HG03025 (cell line): ENCODE data around the gene BMPR1A.

Source experiments
- ATAC-seq: cut with Tn5 transposase; IDR thresholded peaks from one replicate; pipeline ENCODE4 v1.9.1; 2021; ENCODE audit warnings: mild to moderate bottlenecking, moderate library complexity; ENCODE audit not compliant: unreplicated experiment, low FRiP score

The BMPR1A gene

GRCh38 chr10:86756511-86757112 lies at the start of gene BMPR1A:
Gene BMPR1A, plus strand, starts transcription at chr10:86756619. Its CDS starts 119,400 bp downstream, at chr10:86876019.
- ATAC-seq: peak; percentile 24

DNA sequence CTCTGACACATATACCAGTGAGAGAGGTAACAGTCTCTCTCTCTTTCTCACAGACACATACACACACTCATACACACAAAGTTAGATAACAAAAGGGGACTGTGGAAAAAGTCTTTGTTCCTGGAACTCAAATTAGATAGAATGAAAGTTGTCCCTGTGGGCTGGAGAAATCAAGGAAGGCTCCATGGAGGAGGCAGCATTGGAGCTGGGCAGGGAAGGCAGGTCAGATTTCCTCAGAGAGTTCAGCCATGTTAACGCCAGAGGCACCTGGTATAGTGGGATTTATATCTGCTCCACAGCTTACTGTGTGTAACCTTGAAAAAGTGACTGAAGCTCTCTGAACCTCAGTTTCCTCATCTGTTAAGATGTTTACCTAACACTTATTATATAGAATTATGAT lies 49.4 kb upstream of the BMPR1A start:
- ATAC-seq: no peak

DNA sequence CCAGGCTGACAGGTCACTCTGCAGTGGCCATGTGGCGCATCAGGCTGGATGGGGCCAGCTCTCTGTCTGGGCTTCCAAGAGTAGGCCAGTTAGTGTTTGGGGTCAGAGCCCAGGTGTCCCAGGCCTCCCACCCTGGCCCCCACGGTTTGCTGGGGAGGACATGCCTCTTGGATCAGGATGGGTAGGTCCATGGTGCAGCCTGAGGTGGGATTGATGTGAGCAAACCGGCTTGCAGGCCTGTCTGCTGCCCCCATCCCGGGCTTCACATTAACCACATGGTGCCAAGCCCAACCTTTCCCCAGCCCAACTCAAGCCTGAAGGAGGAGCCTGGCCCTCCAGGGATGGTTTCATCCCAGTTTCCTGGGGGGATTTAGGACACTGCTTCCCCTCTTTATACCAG lies 48.9 kb upstream of the BMPR1A start:
- no peak for ATAC-seq

- no peak for ATAC-seq
Observed at GRCh38 chr10:86708068-86708782, 48.2 kb upstream of the BMPR1A start.

DNA sequence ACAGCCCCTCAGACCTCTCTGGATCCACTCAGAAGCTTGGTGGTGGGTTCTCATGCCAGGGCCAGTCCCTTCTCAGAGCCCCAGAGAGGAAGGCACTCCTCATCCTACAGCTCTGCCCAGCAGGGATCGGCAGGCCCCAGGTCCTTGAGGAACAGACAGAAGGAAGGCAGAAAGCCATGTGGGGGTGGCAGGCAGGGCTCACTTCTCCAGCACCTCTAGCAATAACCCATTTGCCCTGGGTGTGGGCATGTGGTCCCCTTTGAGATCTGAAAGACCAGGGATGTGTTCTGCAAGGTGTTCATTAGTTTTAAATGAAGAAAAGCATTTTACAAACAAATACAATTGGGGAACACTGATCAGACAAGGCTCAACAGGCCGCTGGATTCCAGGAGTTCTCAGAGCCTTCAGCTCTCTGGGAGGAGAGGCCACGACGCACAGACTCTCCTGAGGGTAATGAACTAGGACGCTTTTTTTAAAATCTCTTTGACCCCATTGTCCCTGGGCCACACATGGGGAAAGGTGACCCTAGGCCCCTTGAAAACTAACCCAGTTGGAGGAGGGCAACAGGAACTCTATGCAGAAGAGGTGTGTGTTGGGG lies 47.5 kb upstream of the BMPR1A start:
- ATAC-seq: no peak

- ATAC-seq: no peak
Observed at GRCh38 chr10:86709396-86710185, 46.8 kb upstream of the BMPR1A start.

DNA sequence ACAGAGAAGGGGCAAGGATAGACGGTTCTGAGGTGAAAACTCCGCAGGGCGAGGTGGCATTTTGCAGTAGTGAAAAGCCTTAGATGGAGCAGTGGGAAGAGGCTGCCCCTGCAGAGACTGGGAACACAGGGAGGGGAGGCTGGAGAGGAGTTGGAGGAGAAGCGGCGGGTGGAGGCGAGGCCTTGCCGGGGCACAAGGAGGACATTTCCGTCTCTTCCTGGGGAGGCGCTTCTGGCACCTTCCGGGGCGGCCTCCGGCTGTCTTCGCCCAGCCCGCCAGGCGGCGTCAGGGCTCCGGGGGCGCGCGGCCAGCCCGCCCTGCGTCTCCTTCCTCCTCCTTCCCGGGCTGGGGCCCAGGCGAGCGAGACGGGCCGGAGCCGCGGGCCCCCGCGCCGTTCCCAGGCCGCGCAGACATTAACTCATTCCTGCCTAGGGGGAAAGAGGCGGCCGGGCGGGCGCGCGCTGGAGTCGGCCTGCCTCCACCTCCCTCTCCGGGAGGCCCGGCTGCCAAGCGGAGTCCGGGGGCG lies 45.4 kb upstream of the BMPR1A start:
- ATAC-seq: peak; percentile 85

DNA sequence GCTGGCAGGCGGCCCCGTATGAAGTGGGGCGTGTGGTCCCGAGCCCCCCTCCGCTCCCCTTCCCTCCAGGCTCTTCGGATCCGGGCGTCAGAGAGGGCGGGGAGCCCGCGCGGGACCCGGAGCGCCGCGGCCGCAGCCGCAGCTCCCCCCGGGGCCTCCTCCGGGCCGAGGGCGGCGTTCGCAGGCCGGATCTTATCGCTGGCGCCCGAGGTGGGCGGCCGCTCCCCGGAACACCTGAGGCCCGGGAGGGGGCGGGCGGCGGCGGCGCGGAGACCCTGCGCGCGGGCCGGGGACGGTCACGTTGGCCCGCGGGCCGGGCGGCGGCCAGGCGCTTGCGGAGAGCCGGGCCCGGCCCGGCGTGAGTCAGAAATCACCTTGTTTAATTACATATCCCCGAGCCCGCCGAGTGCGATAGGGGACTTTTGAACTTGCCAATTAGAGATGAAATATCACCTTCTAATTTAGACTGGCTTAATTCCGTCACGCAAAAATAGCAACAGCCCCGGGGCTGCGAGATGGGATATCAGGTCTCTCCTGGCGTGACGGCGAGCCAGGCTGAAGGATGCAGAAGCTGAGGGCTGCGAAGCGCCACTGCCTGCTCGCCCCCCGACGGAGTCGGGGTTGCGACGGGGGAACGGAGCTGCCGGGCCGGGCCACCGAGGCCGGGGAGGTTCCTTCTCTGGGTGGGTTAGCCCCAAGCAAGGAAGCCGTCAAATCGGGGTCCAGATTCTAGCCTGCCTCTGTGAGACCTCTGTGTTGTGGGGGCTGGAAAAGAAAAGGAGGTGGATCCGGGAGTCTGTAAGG lies 44.7 kb upstream of the BMPR1A start:
- ATAC-seq: peak; percentile 40

DNA sequence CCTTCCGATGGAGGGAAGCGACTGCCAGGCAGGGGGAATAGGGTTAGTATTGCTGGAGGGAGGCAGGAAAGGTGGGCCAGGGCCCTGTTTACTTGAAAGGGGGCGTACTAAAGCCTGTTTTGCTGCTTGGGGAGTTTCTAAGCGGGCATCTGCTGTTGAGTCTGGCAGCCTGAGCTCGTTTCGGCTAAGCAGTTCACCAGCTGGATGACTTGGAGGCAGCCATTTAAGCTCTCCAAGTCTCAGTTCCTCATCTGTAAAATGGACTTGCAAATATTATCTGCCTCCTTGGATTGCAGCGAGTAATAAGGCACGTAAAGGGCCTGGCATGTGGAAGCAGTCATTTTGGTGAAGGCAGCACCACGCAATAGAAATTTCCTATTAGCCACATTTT lies 44.1 kb upstream of the BMPR1A start:
- ATAC-seq: no peak

- ATAC-seq: no peak
Observed at GRCh38 chr10:86715156-86715795, 41.1 kb upstream of the BMPR1A start.

GRCh38 chr10:86715836-86716235 lies 40.6 kb upstream of the BMPR1A start:
- no peak for ATAC-seq

DNA sequence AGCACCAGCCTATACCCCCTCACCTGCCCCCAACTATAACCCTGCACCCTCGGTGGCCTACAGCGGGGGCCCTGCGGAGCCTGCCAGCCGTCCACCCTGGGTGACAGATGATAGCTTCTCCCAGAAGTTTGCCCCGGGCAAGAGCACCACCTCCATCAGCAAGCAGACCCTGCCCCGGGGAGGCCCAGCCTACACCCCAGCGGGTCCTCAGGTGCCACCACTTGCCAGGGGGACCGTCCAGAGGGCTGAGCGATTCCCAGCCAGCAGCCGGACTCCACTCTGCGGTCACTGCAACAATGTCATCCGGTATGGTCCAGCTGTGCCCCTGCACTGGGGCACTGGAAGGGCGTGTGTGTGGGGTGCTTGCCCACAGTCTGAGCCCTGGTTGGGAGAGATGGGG lies 40.0 kb upstream of the BMPR1A start:
- no peak for ATAC-seq

DNA sequence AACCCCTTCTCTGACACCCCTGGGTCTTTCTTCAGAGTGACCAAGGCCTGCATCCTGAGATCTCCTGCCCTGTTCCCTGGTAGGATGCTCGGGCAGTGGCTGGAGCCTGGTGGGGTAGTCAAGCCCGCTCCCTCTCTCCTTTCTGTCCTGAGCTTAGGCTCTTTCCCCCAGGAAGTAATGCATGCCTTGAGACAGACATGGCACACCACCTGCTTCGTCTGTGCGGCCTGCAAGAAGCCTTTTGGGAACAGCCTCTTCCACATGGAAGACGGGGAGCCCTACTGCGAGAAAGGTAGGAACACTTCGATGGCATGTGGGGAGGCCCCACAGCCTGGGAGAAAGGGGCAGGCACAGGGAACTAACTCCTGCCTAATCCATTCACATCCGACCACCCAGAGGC lies 37.9 kb upstream of the BMPR1A start:
- no peak for ATAC-seq

DNA sequence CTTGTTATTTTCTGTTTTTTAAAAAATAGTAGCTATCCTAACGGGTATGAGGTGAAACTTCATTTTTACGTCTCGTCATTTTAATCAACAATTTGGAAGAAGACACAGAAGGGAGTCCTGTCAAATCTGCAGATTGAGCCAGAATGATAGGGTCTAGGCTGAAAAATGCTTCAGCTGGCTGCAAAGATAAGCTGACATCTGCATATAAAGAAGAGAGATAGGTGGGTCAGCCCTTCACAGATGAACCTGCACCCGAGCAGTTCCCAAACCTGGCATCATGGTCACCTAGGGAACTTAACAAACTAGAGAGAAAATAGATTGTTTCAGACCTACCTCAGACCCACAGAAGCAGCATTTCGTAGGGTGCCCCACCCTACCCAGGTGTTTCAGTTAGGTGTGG lies 35.2 kb upstream of the BMPR1A start:
- ATAC-seq: no peak

DNA sequence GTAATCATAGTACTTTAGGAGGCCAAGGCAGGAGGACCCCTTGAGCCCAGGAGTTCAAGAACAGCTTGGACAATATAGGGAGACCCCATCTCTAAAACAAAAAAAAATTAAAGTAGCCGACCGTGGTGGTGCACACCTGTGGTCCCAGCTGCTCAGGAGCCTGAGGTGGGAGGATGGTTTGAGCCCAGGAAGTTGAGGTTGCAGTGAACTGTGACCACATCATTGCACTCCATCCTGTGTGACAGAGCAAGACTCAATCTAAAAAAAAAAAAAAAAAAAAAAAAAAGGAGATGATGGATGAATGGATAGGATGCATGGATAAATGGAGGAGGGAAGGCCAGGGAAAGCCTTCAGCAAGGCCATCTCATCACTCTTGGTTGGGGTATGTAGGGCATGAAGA lies 33.4 kb upstream of the BMPR1A start:
- no peak for ATAC-seq

GRCh38 chr10:86724445-86724844 lies 32.0 kb upstream of the BMPR1A start:
- no peak for ATAC-seq

DNA sequence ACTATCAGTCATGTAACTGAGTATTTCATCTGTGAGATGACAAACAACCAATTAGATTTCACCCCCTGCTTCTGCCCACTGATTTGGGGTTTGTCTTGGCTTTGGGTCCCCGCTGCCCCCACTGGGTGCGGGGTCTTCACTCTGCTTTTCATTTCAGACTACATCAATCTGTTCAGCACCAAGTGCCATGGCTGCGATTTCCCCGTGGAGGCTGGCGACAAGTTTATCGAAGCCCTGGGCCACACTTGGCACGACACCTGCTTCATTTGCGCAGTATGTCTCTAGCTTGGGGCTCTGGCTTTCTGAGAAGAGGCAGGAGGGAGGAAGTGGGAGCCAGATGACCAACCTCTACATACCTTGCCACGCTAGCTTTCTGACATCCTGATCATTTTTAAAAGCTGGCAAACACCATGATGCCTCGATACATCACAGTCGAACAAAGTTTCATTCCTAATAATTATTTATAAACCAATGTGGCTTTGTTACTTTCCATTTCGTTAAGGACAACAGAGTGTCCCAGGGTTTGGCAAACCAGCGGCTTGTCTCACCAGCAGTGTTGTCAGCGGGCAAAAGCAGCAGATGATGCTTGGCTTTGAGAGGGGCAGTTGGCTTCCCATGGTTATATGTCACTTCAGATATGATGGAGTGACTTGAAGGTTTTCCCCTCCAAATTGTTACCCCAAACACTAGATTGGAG lies 30.3 kb upstream of the BMPR1A start:
- no peak for ATAC-seq

- no peak for ATAC-seq
Observed at GRCh38 chr10:86726677-86726999, 29.8 kb upstream of the BMPR1A start.

DNA sequence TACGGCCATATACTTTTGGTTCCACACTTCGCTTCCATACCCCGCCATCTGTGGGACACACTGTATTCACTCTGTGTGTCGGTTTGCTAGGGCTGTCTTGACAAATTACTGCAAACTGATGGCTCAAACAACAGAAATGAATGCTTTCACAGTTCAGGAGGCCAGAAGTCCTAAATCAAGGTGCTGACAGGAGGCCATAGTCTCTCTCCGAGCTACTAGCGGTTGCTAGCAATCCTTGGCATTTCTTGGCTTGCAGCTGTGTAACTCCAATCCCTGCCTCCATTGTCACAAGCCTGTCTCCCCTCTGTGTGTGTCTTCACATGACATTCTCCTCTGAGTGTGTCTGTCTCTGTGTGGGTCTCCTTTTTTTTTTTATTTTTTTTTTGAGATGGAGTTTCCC lies 28.9 kb upstream of the BMPR1A start:
- no peak for ATAC-seq
